HG03460 (cell line): ENCODE measurements around the gene CROCC.
"Not testable (repeated sequence)": the region's sequence is repeated elsewhere in the genome, so short reads cannot be mapped to it uniquely, and the experiment has no call there.

ENCODE experiments used
- ATAC-seq: cut with Tn5 transposase; IDR thresholded peaks from one replicate; pipeline ENCODE4 v1.9.1; 2021; ENCODE audit not compliant: unreplicated experiment

Gene CROCC

DNA sequence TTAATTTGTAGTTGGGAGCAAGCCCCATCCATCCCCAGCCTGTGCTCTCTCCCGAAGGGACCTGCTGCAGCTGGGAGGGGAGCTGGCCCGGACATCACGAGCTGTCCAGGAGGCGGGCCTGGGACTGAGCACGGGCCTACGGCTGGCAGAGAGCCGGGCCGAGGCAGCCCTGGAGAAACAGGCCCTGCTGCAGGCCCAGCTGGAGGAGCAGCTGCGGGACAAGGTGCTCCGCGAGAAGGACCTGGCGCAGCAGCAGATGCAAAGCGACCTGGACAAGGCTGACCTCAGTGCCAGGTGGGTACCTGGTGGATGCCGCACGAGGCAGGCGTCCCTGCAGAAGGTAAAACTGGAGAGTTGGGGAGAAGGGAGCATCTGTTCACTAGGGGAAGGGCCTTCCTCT lies 14.8 kb downstream of the CROCC start:
- not testable (repeated sequence) for ATAC-seq

DNA sequence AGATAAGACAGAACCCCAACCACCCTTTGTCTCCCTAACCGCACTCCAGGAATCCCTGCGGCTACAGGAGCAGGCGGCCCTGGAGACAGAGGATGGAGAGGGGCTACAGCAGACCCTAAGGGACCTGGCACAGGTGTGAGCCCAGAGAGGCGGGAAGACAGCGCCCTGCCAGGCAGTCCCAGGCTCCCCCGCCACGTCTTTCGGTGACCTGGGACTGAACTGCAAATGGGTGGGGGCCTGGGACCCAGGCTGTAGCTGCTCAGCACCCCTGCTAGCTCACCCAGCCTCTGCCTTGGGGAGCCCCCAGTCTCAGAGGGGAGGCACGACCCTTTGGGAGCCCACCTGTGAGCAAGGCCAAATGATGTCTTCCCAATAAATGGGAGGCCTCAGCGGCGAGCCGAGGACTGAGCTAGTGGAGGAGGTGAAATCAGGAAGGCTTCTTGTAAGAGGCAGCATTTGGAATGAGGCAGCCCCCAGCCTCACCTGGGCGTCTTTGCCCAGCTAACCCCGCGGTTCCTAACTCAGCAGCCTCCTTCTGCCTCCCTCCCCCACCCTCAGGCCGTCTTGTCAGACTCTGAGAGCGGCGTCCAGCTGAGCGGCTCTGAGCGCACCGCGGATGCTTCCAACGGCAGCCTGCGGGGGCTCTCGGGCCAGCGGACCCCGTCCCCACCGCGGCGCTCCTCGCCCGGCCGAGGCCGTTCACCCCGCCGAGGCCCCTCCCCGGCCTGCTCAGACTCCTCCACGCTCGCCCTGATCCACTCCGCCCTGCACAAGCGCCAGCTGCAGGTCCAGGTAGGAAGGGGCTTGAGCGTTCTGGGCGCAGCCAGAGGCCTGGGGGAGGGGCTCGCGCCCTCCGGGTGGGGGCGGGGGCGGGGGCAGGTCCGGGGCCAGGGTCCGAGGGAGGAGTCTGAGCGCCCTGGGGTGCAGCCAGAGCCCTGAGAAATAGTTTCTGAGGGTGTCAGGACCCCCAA lies 16.9 kb downstream of the CROCC start:
- no peak for ATAC-seq

- not testable (repeated sequence) for ATAC-seq
Measured at GRCh38 chr1:16939386-16940180, 17.9 kb downstream of the CROCC start.

DNA sequence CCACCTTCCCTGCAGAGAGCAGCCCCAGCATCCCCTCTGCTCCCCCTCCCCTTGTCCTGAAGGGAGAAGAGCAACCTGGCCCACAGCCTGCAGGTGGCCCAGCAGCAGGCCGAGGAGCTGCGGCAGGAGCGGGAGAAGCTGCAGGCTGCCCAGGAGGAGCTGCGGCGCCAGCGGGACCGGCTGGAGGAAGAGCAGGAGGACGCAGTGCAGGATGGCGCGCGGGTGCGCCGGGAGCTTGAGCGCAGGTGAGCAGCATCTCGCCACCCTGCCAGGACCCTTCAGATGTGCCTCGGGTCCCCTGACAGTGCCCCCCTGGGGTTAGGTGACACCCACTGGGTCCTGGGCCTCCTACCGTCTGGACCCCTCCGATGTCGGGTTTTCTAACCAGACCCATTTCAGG lies 22.3 kb downstream of the CROCC start:
- ATAC-seq: no peak

- not testable (repeated sequence) for ATAC-seq
Measured at GRCh38 chr1:16945512-16945911, 23.8 kb downstream of the CROCC start.

GRCh38 chr1:16946185-16946584 lies 24.5 kb downstream of the CROCC start:
- ATAC-seq: not testable (repeated sequence)

DNA sequence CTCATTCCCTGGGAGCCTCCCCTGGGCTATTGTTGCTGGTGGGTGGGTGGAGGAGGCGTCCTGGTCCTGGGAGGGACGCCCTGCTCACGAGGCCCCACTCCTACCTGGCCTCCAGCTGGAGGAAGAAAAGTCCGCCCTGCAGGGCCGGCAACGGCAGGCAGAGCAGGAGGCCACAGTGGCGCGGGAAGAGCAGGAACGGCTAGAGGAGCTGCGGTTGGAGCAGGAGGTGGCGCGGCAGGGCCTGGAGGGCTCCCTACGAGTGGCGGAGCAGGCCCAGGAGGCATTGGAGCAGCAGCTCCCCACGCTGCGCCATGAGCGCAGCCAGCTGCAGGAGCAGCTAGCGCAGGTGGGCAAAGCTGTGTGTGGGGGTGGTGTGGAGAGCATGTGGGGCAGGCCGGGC lies 24.9 kb downstream of the CROCC start:
- ATAC-seq: no peak

DNA sequence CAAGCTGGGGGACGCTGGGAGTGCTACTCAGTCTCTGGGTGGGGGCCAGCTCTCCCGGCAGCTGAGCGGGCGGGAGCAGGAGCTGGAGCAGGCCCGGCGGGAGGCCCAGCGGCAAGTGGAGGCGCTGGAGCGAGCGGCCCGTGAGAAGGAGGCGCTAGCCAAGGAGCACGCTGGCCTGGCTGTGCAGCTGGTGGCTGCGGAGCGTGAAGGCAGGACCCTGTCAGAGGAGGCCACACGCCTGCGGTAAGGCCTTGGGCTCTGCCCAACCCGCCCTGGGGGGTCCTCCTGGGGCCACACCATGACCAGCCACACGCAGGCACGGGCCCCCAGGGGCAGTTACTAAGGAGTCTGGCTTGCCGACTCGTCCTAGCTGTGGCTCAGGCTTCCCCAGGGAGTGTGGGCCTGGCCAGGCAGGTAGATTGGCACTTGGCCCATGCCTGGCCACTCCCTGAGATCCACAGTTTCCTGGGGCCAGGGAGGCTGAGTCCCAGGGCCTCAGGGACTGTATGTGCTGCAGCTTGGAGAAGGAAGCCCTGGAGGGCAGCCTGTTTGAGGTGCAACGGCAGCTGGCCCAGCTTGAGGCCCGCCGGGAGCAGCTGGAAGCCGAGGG lies 26.7 kb downstream of the CROCC start:
- ATAC-seq: not testable (repeated sequence)

DNA sequence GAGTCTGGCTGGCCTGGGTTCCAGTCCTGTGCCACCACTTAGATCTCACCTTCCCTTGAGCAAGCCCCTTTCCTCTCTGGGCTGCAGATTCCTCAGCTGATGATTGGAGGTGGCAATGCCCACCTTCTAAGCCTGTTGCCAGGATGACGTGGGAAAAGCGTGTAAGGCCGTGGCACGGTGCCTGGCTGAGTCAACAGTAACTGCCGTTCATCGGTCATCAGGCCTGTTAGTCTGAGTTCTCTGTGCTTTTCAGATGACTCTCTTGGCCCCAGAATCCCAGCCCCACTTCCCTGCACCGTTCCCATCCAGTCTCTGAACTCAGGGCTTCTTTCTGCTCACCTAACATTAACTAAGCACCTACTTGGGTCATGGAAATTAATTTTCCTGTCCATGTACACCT lies 27.3 kb downstream of the CROCC start:
- ATAC-seq: not testable (repeated sequence)

DNA sequence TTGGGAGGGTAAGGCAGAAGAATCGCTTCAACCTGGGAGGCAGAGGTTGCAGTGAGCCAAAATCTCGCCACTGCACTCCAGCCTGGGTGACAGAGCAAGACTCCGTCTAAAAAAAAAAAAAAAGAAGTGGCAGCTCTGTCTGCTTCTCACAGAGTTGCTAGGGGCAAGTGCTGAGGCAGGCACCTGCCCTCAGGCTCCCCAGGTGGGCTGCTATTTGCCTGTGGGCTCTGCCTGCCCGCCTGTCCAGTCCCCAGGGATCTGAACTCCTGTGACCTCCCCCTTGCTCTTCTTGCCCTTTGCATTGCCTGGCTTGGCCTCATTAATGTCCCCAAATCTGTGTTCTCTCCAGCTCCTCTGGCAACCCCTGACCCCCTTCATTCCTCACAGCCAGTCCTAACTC lies 30.6 kb downstream of the CROCC start:
- ATAC-seq: not testable (repeated sequence)

GRCh38 chr1:16954579-16954978 lies 32.8 kb downstream of the CROCC start:
- no peak for ATAC-seq

- ATAC-seq: no peak
Measured at GRCh38 chr1:16955186-16955585, 33.5 kb downstream of the CROCC start.

- no peak for ATAC-seq
Measured at GRCh38 chr1:16956775-16957174, 35.0 kb downstream of the CROCC start.

DNA sequence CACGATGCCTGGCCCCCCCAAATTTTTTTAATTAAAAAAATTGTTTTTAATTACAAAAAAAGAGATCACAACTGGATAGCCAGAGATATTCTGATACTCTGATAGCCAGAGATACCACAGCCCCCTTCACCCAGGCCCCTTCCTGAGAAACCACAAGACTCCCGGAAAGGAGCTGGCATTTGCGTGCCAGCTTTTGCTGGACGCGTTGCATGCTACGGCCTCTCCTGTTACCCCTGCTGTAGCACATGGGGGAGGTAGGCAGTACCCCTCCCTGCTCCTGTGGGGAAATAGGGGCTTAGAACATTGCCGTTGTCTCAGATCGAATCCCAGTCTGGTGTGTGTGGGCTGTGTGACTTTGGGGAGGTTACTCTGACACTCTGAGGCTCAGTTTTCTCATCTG lies 36.0 kb downstream of the CROCC start:
- ATAC-seq: no peak

- ATAC-seq: no peak
Measured at GRCh38 chr1:16958475-16958874, 36.7 kb downstream of the CROCC start.

GRCh38 chr1:16960560-16961296 lies 39.0 kb downstream of the CROCC start:
- ATAC-seq: no peak

- no peak for ATAC-seq
Measured at GRCh38 chr1:16961297-16962133, 39.8 kb downstream of the CROCC start.

DNA sequence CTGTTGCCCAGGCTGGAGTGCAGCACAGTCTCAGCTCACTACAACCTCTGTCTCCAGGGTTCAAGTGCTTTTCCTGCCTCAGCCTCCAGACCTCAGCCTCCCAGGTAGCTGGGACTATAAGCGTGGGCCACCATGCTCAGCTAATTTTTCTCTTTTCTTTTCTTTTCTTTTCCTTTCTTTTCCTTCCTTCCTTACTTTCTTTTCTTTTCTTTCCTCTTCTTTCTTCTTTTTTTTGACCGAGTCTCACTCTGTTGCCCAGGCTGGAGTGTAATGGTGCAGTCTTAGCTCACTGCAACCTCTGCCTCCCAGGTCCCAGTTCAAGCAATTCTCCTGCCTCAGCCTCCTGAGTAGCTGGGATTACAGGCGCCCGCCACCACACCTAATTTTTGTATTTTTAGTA lies 42.4 kb downstream of the CROCC start:
- ATAC-seq: not testable (repeated sequence)

GRCh38 chr1:16965486-16966067 lies 43.8 kb downstream of the CROCC start:
- ATAC-seq: no peak
